Esophagus squamous epithelium (tissue), 4 donors: Measurements from ENCODE around the gene NCAM1.

ENCODE experiments used
- POLR2A ChIP-seq, 4 donors: fragments of 450-650 bp; IDR thresholded peaks; one replicate each; pipeline ENCODE4 v1.6.1; 2017; ENCODE audit warnings: antibody characterized with exemption in 4 of 4, mild to moderate bottlenecking in 4 of 4, moderate library complexity in 3 of 4
- TF ChIP-seq, protein P1 (sequence below), 6 experiments: fragments of 450-650 bp in 4 of 6; fragments of 200-600 bp in 2 of 6; sonication (generic) in 2 of 6; IDR thresholded peaks; one replicate each; pipeline ENCODE4 v1.5.1; 2016 to 2019; ENCODE audit warnings: antibody characterized with exemption in 6 of 6, mild to moderate bottlenecking in 4 of 6, moderate library complexity in 4 of 6

DNA sequence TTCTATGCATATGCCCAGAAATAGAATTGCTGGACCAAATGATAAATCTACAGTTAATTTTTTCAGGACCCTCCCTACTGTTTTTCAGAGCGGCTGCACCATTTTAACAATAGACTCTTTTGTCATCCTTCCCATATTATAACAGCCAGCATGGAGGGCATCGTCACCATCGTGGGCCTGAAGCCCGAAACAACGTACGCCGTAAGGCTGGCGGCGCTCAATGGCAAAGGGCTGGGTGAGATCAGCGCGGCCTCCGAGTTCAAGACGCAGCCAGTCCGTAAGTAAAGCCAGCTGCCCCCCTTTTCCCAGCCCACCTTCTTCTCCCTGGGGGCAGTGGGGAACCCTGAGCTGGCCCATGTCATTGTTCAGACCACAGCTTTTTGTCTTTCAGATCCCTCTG is 273.7 kb downstream of the NCAM1 start:
- TF ChIP-seq, protein P1, sequence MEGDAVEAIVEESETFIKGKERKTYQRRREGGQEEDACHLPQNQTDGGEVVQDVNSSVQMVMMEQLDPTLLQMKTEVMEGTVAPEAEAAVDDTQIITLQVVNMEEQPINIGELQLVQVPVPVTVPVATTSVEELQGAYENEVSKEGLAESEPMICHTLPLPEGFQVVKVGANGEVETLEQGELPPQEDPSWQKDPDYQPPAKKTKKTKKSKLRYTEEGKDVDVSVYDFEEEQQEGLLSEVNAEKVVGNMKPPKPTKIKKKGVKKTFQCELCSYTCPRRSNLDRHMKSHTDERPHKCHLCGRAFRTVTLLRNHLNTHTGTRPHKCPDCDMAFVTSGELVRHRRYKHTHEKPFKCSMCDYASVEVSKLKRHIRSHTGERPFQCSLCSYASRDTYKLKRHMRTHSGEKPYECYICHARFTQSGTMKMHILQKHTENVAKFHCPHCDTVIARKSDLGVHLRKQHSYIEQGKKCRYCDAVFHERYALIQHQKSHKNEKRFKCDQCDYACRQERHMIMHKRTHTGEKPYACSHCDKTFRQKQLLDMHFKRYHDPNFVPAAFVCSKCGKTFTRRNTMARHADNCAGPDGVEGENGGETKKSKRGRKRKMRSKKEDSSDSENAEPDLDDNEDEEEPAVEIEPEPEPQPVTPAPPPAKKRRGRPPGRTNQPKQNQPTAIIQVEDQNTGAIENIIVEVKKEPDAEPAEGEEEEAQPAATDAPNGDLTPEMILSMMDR (IDR thresholded peaks at IDR 0.05), result no peak
- TF ChIP-seq POLR2A (IDR thresholded peaks at IDR 0.05), result no peak
